Measurements from ENCODE around the gene NKX1-1.

NKX1-1 gene

GRCh38 chr4:1416051-1416947 lies 10.1 kb upstream of the NKX1-1 start:
- DNase-seq: no peak

GRCh38 chr4:1415681-1415981 lies 9.4 kb upstream of the NKX1-1 start:
- DNase-seq: no peak

- no peak for DNase-seq
Measured at GRCh38 chr4:1414831-1415680, 8.8 kb upstream of the NKX1-1 start.

- no peak for DNase-seq
Measured at GRCh38 chr4:1413687-1414479, 7.6 kb upstream of the NKX1-1 start.

- no peak for DNase-seq
Measured at GRCh38 chr4:1413204-1413663, 7.0 kb upstream of the NKX1-1 start.

GRCh38 chr4:1412376-1413203 lies 6.3 kb upstream of the NKX1-1 start:
- DNase-seq: no peak

GRCh38 chr4:1411436-1412375 lies 5.5 kb upstream of the NKX1-1 start:
- no peak for DNase-seq

- peak; percentile 40 for DNase-seq
Measured at GRCh38 chr4:1410491-1411325, 4.5 kb upstream of the NKX1-1 start.

- no peak for DNase-seq
Measured at GRCh38 chr4:1409491-1410425, 3.5 kb upstream of the NKX1-1 start.

GRCh38 chr4:1409079-1409478 lies 2.8 kb upstream of the NKX1-1 start:
- DNase-seq: no peak

GRCh38 chr4:1408418-1408817 lies 2.2 kb upstream of the NKX1-1 start:
- DNase-seq: no peak

- no peak for DNase-seq
Measured at GRCh38 chr4:1407657-1408333, 1.6 kb upstream of the NKX1-1 start.

GRCh38 chr4:1406981-1407656 lies 877 bp upstream of the NKX1-1 start:
- no peak for DNase-seq

GRCh38 chr4:1405636-1406393 lies 427 bp downstream of the NKX1-1 start:
- DNase-seq: no peak

GRCh38 chr4:1405254-1405635 lies 997 bp downstream of the NKX1-1 start:
- no peak for DNase-seq

GRCh38 chr4:1404573-1405253 lies 1.5 kb downstream of the NKX1-1 start:
- no peak for DNase-seq
